Inferior parietal cortex (tissue), 1 donor: ENCODE results near the gene FLYWCH1.

Source experiments
- DNase-seq: peaks from one replicate; pipeline ENCODE4 v3.0.0-alpha.2; 2016; ENCODE audit errors: extremely low spot score

The FLYWCH1 gene

GRCh38 chr16:2953706-2954627 is 42.2 kb downstream of the FLYWCH1 start:
- DNase-seq = no peak

- no peak for DNase-seq
Observed at GRCh38 chr16:2954656-2955381, 43.1 kb downstream of the FLYWCH1 start.

- no peak for DNase-seq
Observed at GRCh38 chr16:2955438-2955778, 43.7 kb downstream of the FLYWCH1 start.

- DNase-seq = no peak
Observed at GRCh38 chr16:2955779-2956578, 44.2 kb downstream of the FLYWCH1 start.

- DNase-seq = no peak
Observed at GRCh38 chr16:2956579-2956956, 44.8 kb downstream of the FLYWCH1 start.

GRCh38 chr16:2959206-2959605 is 47.5 kb downstream of the FLYWCH1 start:
- DNase-seq = no peak

- DNase-seq = no peak
Observed at GRCh38 chr16:2960183-2961010, 48.7 kb downstream of the FLYWCH1 start.

- no peak for DNase-seq
Observed at GRCh38 chr16:2962334-2963073, 50.8 kb downstream of the FLYWCH1 start.

GRCh38 chr16:2963074-2963722 is 51.5 kb downstream of the FLYWCH1 start:
- DNase-seq = no peak

- no peak for DNase-seq
Observed at GRCh38 chr16:2963723-2964474, 52.2 kb downstream of the FLYWCH1 start, which contains the start of gene KREMEN2. Gene KREMEN2 (plus strand): TSS chr16:2964275. CDS start chr16:2964521, 246 bp downstream.

GRCh38 chr16:2964475-2965336 is 53.0 kb downstream of the FLYWCH1 start:
- no peak for DNase-seq

- no peak for DNase-seq
Observed at GRCh38 chr16:2966043-2966807, 54.5 kb downstream of the FLYWCH1 start.

GRCh38 chr16:2966808-2967191 is 55.1 kb downstream of the FLYWCH1 start:
- DNase-seq = no peak

GRCh38 chr16:2967211-2967631 is 55.5 kb downstream of the FLYWCH1 start:
- DNase-seq = no peak

GRCh38 chr16:2967721-2968161 is 56.0 kb downstream of the FLYWCH1 start:
- no peak for DNase-seq

GRCh38 chr16:2968368-2968737 is 56.6 kb downstream of the FLYWCH1 start:
- DNase-seq = no peak

- peak; percentile 89 for DNase-seq
Observed at GRCh38 chr16:2968738-2969544, 57.2 kb downstream of the FLYWCH1 start, which contains the start of gene PAQR4. Gene PAQR4 (plus strand): TSS chr16:2969348. CDS start chr16:2969675, 327 bp downstream.
